HG03066 (cell line): ENCODE measurements around the gene IL7R.

Source experiments
- ATAC-seq: cut with Tn5 transposase; IDR thresholded peaks from one replicate; pipeline ENCODE4 v1.9.1; 2021; ENCODE audit warnings: low read depth; ENCODE audit not compliant: unreplicated experiment

Gene IL7R

GRCh38 chr5:35900972-35901695 lies 44.4 kb downstream of the IL7R start:
- ATAC-seq: no peak

- ATAC-seq: peak; percentile 37
These were observed 45.5 kb downstream of the IL7R start for GRCh38 chr5:35902046-35902672.

GRCh38 chr5:35903631-35904203 lies 47.0 kb downstream of the IL7R start:
- ATAC-seq: no peak

- peak; percentile 52 for ATAC-seq
These were observed 47.9 kb downstream of the IL7R start for GRCh38 chr5:35904443-35905132.

- ATAC-seq: no peak
These were observed 51.5 kb downstream of the IL7R start for GRCh38 chr5:35908228-35908627.

- ATAC-seq: no peak
These were observed 52.1 kb downstream of the IL7R start for GRCh38 chr5:35908814-35909213.

- no peak for ATAC-seq
These were observed 62.5 kb downstream of the IL7R start for GRCh38 chr5:35919191-35919590.

GRCh38 chr5:35920890-35921289 lies 64.2 kb downstream of the IL7R start:
- ATAC-seq: no peak

GRCh38 chr5:35921930-35922329 lies 65.2 kb downstream of the IL7R start:
- ATAC-seq: no peak

- no peak for ATAC-seq
These were observed 65.8 kb downstream of the IL7R start for GRCh38 chr5:35922468-35922867.

GRCh38 chr5:35924122-35924949 lies 67.6 kb downstream of the IL7R start:
- no peak for ATAC-seq

- ATAC-seq: peak; percentile 68
These were observed 68.4 kb downstream of the IL7R start for GRCh38 chr5:35924950-35925722.

- no peak for ATAC-seq
These were observed 69.8 kb downstream of the IL7R start for GRCh38 chr5:35926389-35927051.
